Measurements from ENCODE around the gene TRAF3.

TRAF3 gene

GRCh38 chr14:102923925-102924486 is 146.8 kb downstream of the TRAF3 start (continued):
- no peak for TF ChIP-seq PATZ1 (CRISPR knock-in tag; IDR thresholded peaks at IDR 0.05; ENCODE audit: borderline replicate concordance)
- no peak for TF ChIP-seq PPARA (CRISPR knock-in tag; IDR thresholded peaks at IDR 0.05; ENCODE audit: borderline replicate concordance)
- no peak for TF ChIP-seq POU6F1 (CRISPR knock-in tag; IDR thresholded peaks at IDR 0.05; ENCODE audit: borderline replicate concordance, low read depth)
- TF ChIP-seq TCF4 (CRISPR knock-in tag; IDR thresholded peaks at IDR 0.05; ENCODE audit: borderline replicate concordance): no peak

- ATAC-seq: no peak
Measured at GRCh38 chr14:102924632-102925588, 147.7 kb downstream of the TRAF3 start.

GRCh38 chr14:102925646-102926045 is 148.4 kb downstream of the TRAF3 start:
- no peak for ATAC-seq
- TF ChIP-seq CREB5 (CRISPR knock-in tag; IDR thresholded peaks at IDR 0.05; ENCODE audit: low read depth): no peak
- TF ChIP-seq CSDC2 (CRISPR knock-in tag; IDR thresholded peaks at IDR 0.05): no peak
- TF ChIP-seq ARNTL (CRISPR knock-in tag; IDR thresholded peaks at IDR 0.05; ENCODE audit: borderline replicate concordance, low read depth): no peak
- TF ChIP-seq TCF4 (CRISPR knock-in tag; IDR thresholded peaks at IDR 0.05; ENCODE audit: borderline replicate concordance): no peak
- no peak for TF ChIP-seq CSRNP3 (CRISPR knock-in tag; IDR thresholded peaks at IDR 0.05)
- TF ChIP-seq RARB (CRISPR knock-in tag; IDR thresholded peaks at IDR 0.05): no peak
- no peak for TF ChIP-seq OSR1 (CRISPR knock-in tag; IDR thresholded peaks at IDR 0.05)
- no peak for TF ChIP-seq ZNF70 (CRISPR knock-in tag; IDR thresholded peaks at IDR 0.05)

More at GRCh38 chr14:102924632-102925588, 147.7 kb downstream of the TRAF3 start:
- TF ChIP-seq ZFP30 (CRISPR knock-in tag; IDR thresholded peaks at IDR 0.05) (no peak), SNAI2 (CRISPR knock-in tag; IDR thresholded peaks at IDR 0.05) (no peak), ZFP3 (CRISPR knock-in tag; IDR thresholded peaks at IDR 0.05) (no peak), CREB5 (CRISPR knock-in tag; IDR thresholded peaks at IDR 0.05; ENCODE audit: low read depth) (no peak), PPARA (CRISPR knock-in tag; IDR thresholded peaks at IDR 0.05; ENCODE audit: borderline replicate concordance) (no peak), TSHZ2 (CRISPR knock-in tag; IDR thresholded peaks at IDR 0.05) (no peak), BACH2 (CRISPR knock-in tag; IDR thresholded peaks at IDR 0.05; ENCODE audit: borderline replicate concordance) (no peak), CSDC2 (CRISPR knock-in tag; IDR thresholded peaks at IDR 0.05) (no peak), ISL1 (CRISPR knock-in tag; IDR thresholded peaks at IDR 0.05) (no peak), ZNF8 (CRISPR knock-in tag; IDR thresholded peaks at IDR 0.05) (no peak), ZC3H10 (CRISPR knock-in tag; IDR thresholded peaks at IDR 0.05) (no peak), ZNF565 (CRISPR knock-in tag; conservative IDR thresholded peaks at IDR 0.05; ENCODE audit: low read depth) (no peak), ZNF70 (CRISPR knock-in tag; IDR thresholded peaks at IDR 0.05) (no peak), TCF4 (CRISPR knock-in tag; IDR thresholded peaks at IDR 0.05; ENCODE audit: borderline replicate concordance) (no peak), RARB (CRISPR knock-in tag; IDR thresholded peaks at IDR 0.05) (no peak), ESRRG (CRISPR knock-in tag; IDR thresholded peaks at IDR 0.05) (no peak), ARNTL (CRISPR knock-in tag; IDR thresholded peaks at IDR 0.05; ENCODE audit: borderline replicate concordance, low read depth) (no peak), OSR1 (CRISPR knock-in tag; IDR thresholded peaks at IDR 0.05) (no peak), GLIS3 (CRISPR knock-in tag; IDR thresholded peaks at IDR 0.05) (no peak)

Data from SK-N-SH treated with all-trans-retinoic acid at 6 μM for 48 hours (cell line).